ENCODE results near the gene NECTIN4.

- TF ChIP-seq CTCF (IDR thresholded peaks at IDR 0.05), result no peak
- no peak for TF ChIP-seq EP300 (IDR thresholded peaks at IDR 0.05)
- no peak for TF ChIP-seq POLR2A (IDR thresholded peaks at IDR 0.05)
Measured at GRCh38 chr1:161059293-161059692, 30.1 kb downstream of the NECTIN4 start.

Data from tibial nerve (tissue), 4 donors.